ENCODE results near the gene NSDHL. TPM values are rescaled to one million over a fixed set of nuclear protein-coding genes. Genes with fewer than 3 reads are reported as not detected.

Gene NSDHL
- total and polyA plus RNA-seq, 7 donors, result 6.1 to 32.5 (median 9.9) TPM

DNA sequence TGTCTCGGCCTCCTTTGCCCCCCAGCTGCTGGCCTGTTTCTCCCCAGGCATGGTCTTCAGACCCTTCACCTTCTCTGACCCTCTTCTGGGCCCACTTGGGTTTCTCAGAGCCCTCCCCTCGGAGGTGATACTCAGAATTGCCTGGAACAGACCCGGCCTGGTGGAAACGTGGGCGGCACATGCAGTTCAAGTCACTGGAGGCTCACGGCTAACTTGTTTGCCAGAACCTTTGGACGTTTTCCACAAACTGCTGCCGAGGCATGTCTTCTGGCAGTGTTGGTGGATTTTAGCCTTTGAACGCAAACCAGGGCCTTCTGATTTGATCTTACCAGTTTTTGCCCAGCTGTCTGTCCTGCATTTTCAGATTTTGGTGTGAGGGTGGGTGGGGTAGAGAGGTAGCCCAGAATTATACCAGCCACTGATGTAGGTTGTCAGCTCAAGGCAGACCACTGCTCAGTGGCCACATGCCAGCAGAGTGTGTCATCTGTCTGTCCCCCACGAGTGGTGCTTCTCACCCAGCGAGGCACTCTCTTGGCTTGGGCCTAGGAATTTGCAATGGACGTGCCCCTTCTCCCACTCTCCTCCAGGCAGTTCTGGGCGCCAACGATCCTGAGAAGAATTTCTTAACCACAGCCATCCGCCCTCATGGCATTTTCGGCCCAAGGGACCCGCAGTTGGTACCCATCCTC, 34.5 kb downstream of the NSDHL start:
- Histone ChIP-seq H3K27me3 (no peaks in the 10 kb centered on the region), H3K27ac (no peak overlapping the region), H3K4me3 (no peak overlapping the region), H3K4me1 (no peaks in the 10 kb centered on the region), H3K36me3 (peaks cover 0 to 32% (median 0%) of the 10 kb centered on the region in 4 donors), H3K9me3 (no peaks in the 10 kb centered on the region)
- WGBS, 2 donors, result 93 to 96% methylated on average over 17 of the region's 17 CpGs
- intact Hi-C loops (cut with DNase I), result no loop called here
- TF ChIP-seq POLR2A (IDR thresholded peaks at IDR 0.05) (no peak), EP300 (IDR thresholded peaks at IDR 0.05) (no peak), POLR2AphosphoS5 (IDR thresholded peaks at IDR 0.05) (no peak)
- TF ChIP-seq, protein P1, sequence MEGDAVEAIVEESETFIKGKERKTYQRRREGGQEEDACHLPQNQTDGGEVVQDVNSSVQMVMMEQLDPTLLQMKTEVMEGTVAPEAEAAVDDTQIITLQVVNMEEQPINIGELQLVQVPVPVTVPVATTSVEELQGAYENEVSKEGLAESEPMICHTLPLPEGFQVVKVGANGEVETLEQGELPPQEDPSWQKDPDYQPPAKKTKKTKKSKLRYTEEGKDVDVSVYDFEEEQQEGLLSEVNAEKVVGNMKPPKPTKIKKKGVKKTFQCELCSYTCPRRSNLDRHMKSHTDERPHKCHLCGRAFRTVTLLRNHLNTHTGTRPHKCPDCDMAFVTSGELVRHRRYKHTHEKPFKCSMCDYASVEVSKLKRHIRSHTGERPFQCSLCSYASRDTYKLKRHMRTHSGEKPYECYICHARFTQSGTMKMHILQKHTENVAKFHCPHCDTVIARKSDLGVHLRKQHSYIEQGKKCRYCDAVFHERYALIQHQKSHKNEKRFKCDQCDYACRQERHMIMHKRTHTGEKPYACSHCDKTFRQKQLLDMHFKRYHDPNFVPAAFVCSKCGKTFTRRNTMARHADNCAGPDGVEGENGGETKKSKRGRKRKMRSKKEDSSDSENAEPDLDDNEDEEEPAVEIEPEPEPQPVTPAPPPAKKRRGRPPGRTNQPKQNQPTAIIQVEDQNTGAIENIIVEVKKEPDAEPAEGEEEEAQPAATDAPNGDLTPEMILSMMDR (IDR thresholded peaks at IDR 0.05), result no peak
- DNase-seq, result no peak

DNA sequence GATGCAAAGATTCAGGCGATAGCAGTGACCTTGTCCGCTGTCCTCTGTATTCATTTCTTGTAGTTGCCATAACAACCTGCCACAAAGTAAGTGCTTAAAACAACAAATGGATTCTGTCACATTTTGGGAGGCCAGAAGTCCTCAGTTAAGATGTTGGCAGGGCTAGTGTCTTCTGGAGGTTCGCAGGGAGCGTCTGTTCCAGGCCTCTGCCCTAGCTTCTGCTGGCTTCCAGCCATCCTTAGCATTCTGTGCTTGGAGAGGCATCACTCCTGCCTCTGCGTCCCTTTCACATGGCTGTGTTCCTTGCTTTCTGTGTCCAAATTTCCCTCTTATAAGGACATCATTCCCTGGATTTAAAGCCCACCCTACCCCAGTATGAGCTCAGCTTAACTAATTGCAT, 35.5 kb downstream of the NSDHL start:
- intact Hi-C loops (cut with DNase I), result no loop called here
- Histone ChIP-seq H3K9me3 (no peaks in the 10 kb centered on the region), H3K27ac (no peak overlapping the region), H3K27me3 (no peaks in the 10 kb centered on the region), H3K4me3 (no peak overlapping the region), H3K4me1 (no peaks in the 10 kb centered on the region), H3K36me3 (peaks cover 0 to 32% (median 0%) of the 10 kb centered on the region in 4 donors)
- WGBS, 2 donors, result 88 to 92% methylated on average over 5 of the region's 5 CpGs
- DNase-seq, result no peak
- TF ChIP-seq EP300 (IDR thresholded peaks at IDR 0.05) (no peak), POLR2AphosphoS5 (IDR thresholded peaks at IDR 0.05) (no peak), POLR2A (IDR thresholded peaks at IDR 0.05) (no peak)
- TF ChIP-seq, protein P1 (IDR thresholded peaks at IDR 0.05), result no peak

DNA sequence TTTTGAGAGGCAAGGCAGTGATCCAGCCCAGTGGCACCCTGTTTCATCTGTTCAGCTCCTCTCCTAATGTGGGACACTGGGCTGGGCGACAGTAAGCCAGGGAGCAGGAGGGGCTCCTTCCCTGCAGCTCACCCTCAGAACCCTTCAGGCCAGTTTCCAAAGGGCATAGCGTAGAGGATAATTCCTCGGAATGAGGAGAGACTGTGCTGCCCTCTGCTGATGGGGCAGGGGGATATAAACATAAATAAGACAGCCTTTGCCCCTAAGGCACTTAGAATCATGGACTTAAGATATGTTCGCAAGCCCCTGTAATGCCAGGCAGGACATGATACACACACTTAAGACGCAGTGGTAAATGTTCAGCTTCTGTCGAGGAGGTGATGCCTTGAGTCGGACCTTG, 39.1 kb downstream of the NSDHL start:
- WGBS, 2 donors, result 91 to 94% methylated on average over 7 of the region's 7 CpGs
- DNase-seq, result no peak
- intact Hi-C loops (cut with DNase I), result no loop called here
- TF ChIP-seq POLR2AphosphoS5 (IDR thresholded peaks at IDR 0.05), result no peak
- TF ChIP-seq, protein P1 (IDR thresholded peaks at IDR 0.05), result no peak
- TF ChIP-seq EP300 (IDR thresholded peaks at IDR 0.05), result no peak
- TF ChIP-seq POLR2A (IDR thresholded peaks at IDR 0.05), result no peak
- Histone ChIP-seq H3K27me3 (no peaks in the 10 kb centered on the region), H3K4me1 (no peaks in the 10 kb centered on the region), H3K9me3 (no peaks in the 10 kb centered on the region), H3K36me3 (peaks cover 0 to 28% (median 0%) of the 10 kb centered on the region in 4 donors), H3K27ac (no peak overlapping the region), H3K4me3 (no peak overlapping the region)

DNA sequence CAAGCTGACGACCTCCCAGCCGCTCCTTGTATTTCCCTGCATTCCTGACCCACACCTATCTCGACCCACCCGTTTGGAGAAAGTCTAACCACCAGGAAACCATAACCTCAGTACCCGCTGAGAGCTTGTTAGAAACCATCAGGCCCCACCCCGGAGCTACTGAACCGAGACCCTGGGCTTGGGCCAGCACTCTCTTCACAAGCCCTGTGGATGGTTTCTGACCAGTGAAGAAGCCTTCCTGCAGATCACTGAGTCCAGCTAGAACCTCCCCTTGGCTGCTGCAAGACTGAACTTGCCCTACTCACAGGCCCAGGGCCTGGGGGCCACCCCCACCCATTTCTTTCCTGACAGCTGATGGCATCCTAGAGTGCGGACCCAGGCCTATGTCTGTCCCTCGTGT, 40.4 kb downstream of the NSDHL start:
- peaks cover 0 to 24% (median 0%) of the 10 kb centered on the region in 4 donors for H3K36me3 ChIP-seq
- no peak overlapping the region for H3K4me3 ChIP-seq
- H3K27me3 ChIP-seq, result no peaks in the 10 kb centered on the region
- H3K9me3 ChIP-seq, result no peaks in the 10 kb centered on the region
- TF ChIP-seq POLR2A (IDR thresholded peaks at IDR 0.05) (no peak), POLR2AphosphoS5 (IDR thresholded peaks at IDR 0.05) (no peak), EP300 (IDR thresholded peaks at IDR 0.05) (no peak)
- TF ChIP-seq, protein P1 (IDR thresholded peaks at IDR 0.05), result no peak
- no peak overlapping the region for H3K27ac ChIP-seq
- intact Hi-C loops (cut with DNase I), result no loop called here
- DNase-seq, result no peak
- no peaks in the 10 kb centered on the region for H3K4me1 ChIP-seq
- WGBS, 2 donors, result 83 to 85% methylated on average over 9 of the region's 9 CpGs

DNA sequence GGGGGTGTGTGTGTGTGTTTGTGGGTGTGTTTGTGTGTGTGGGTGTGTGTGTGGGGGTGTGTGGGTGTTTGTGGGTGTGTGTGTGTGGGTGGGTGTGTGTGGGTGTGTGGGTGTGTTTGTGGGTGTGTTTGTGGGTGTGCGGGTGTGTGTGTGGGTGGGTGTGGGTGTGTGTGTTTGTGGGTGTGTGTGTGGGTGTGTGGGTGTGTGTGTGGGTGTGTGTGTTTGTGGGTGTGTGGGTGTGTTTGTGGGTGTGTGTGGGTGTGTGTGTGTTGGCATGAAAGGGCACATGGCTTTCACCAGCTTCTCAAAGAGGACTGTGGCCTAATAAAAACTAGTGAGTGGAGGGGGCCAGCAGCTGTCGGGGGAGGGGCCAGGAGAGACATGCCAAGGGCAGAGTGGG, 41.7 kb downstream of the NSDHL start:
- no peaks in the 10 kb centered on the region for H3K27me3 ChIP-seq
- peaks cover 0 to 12% (median 0%) of the 10 kb centered on the region in 4 donors for H3K36me3 ChIP-seq
- DNase-seq, result no peak
- TF ChIP-seq, protein P1 (IDR thresholded peaks at IDR 0.05), result no peak
- TF ChIP-seq POLR2A (IDR thresholded peaks at IDR 0.05) (no peak), EP300 (IDR thresholded peaks at IDR 0.05) (no peak), POLR2AphosphoS5 (IDR thresholded peaks at IDR 0.05) (no peak)
- H3K4me1 ChIP-seq, result no peaks in the 10 kb centered on the region
- H3K9me3 ChIP-seq, result no peaks in the 10 kb centered on the region
- 47 to 83% methylated on average over 1 to 2 of the region's 2 CpGs for WGBS, 2 donors
- no peak overlapping the region for H3K4me3 ChIP-seq
- intact Hi-C loops (cut with DNase I), result no loop called here
- no peak overlapping the region for H3K27ac ChIP-seq

Measured in sigmoid colon (tissue), 7 donors.